ENCODE results near the gene LRRC4B. TPM values are rescaled to one million over a fixed set of nuclear protein-coding genes. Genes with fewer than 3 reads are reported as not detected.

LRRC4B gene
- total RNA-seq, 1 experiment from 2014 or later: 3.8 TPM

DNA sequence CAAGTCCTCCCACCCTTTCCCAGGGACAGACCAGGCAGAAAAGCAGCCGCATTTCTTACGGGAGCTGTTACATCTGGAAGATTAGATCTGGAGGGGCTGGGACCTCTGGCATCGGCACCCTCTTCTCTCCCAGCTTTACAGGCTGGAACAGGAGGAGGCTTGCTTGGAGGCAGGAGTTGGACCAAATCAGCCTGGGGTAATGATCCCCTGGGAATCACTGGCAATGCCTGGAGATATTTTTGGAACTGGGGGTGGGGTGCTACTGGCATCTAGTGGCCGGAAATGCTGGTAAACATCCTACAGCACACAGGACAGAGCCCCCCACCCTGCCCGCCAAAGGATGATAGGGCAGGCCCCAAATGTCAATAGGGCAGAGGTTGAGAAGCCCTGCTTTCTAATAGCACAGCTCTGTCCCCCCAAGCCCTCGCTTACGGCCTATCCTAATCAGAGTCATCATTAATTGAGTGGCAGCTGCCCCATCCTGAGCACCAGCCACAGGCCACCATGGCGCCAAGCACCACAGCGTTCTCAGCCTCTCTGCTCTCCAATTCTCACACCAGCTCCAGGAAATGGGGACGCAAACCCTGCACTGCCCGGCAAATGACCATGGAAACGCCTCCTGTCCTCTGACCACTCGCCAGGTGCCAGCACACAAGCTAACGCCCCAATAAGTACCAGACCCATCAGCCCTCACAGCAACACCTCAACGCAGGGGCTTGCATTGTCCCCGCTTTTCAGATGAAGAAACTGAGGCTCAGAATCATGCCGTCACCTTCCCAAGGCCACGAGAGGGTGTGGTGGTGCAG is 20.6 kb downstream of the LRRC4B start:
- Histone ChIP-seq H2BK12ac (ENCODE audit: insufficient read length, low read depth, low read length) (no peak overlapping the region), H3K79me2 (ENCODE audit: insufficient read depth, low read length) (no peaks in the 10 kb centered on the region), H3K27me3 (ENCODE audit: insufficient read depth, low read length) (no peaks in the 10 kb centered on the region; the same call in 1 of the 2 replicates), H2BK5ac (ENCODE audit: insufficient read length, low read length) (no peak overlapping the region), H3K23ac (ENCODE audit: insufficient read length, low read depth, low read length) (no peak overlapping the region), H3K27ac (ENCODE audit: insufficient read length, low read depth, low read length) (no peak overlapping the region), H3K9ac (ENCODE audit: extremely low read depth, insufficient read length, low read length) (no peak overlapping the region), H4K5ac (ENCODE audit: insufficient read length, low read depth, low read length) (no peak overlapping the region), H3K79me1 (ENCODE audit: insufficient read depth, low read depth, low read length, poor library complexity, severe bottlenecking) (no peaks in the 10 kb centered on the region), H3K14ac (ENCODE audit: insufficient read depth, low read length) (no peak overlapping the region), H3K56ac (ENCODE audit: insufficient read length, low read depth, low read length) (no peak overlapping the region), H2BK20ac (ENCODE audit: low read depth, low read length, poor library complexity, severe bottlenecking) (no peak overlapping the region), H4K91ac (ENCODE audit: insufficient read length, low read depth, low read length) (no peak overlapping the region), H2AK5ac (ENCODE audit: insufficient read length, low read length) (no peak overlapping the region), H3K4me2 (ENCODE audit: insufficient read depth, insufficient read length, low read length) (no peak overlapping the region), H4K20me1 (ENCODE audit: control insufficient read depth, insufficient read depth, insufficient read length) (no peaks in the 10 kb centered on the region), H3K4ac (ENCODE audit: low read depth, low read length) (no peak overlapping the region), H3K9me3 (ENCODE audit: control insufficient read depth, low read depth, low read length) (no peaks in the 10 kb centered on the region), H3K4me1 (ENCODE audit: insufficient read depth, low read length) (no peaks in the 10 kb centered on the region), H4K8ac (replicated peaks; ENCODE audit: insufficient read length, low read depth, low read length) (no peak overlapping the region), H3K18ac (ENCODE audit: insufficient read length, low read depth, low read length) (no peak overlapping the region), H3K23me2 (ENCODE audit: insufficient read length, low read depth, low read length, poor library complexity, severe bottlenecking) (no peaks in the 10 kb centered on the region), H2BK120ac (ENCODE audit: low read depth, low read length, poor library complexity, severe bottlenecking) (no peak overlapping the region), H2AFZ (ENCODE audit: low read length) (no peak overlapping the region), H2BK15ac (ENCODE audit: low read depth, low read length) (no peak overlapping the region), H3T11ph (ENCODE audit: low read length) (no peak overlapping the region)
- Mint-ChIP-seq H3K4me3 (peak overlapping the region in 1 of 2 experiments; percentile 26; a peak in 1 of 5 replicates), H3K27me3 (ENCODE audit: low read depth) (peaks cover 42% of the 10 kb centered on the region), H3K27ac (peak overlapping the region in 1 of 3 experiments; percentile 68; a peak in 1 of 7 replicates), H3K9me3 (no peaks in the 10 kb centered on the region; a peak in 1 of 5 replicates), H3K36me3 (ENCODE audit: insufficient read depth in 1 of 3, low read depth in 3 of 3) (peaks cover 0 to 5% (median 0%) of the 10 kb centered on the region in 3 experiments; a peak in 1 of 7 replicates), H3K4me1 (peaks cover 4 to 35% of the 10 kb centered on the region in 2 experiments)
- no peak for DNase-seq
- TF ChIP-seq, protein P1, sequence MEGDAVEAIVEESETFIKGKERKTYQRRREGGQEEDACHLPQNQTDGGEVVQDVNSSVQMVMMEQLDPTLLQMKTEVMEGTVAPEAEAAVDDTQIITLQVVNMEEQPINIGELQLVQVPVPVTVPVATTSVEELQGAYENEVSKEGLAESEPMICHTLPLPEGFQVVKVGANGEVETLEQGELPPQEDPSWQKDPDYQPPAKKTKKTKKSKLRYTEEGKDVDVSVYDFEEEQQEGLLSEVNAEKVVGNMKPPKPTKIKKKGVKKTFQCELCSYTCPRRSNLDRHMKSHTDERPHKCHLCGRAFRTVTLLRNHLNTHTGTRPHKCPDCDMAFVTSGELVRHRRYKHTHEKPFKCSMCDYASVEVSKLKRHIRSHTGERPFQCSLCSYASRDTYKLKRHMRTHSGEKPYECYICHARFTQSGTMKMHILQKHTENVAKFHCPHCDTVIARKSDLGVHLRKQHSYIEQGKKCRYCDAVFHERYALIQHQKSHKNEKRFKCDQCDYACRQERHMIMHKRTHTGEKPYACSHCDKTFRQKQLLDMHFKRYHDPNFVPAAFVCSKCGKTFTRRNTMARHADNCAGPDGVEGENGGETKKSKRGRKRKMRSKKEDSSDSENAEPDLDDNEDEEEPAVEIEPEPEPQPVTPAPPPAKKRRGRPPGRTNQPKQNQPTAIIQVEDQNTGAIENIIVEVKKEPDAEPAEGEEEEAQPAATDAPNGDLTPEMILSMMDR (conservative IDR thresholded peaks at IDR 0.05): peak; percentile 39
- no CpG with 5 or more reads among the region's 18 CpGs for WGBS (ENCODE audit: extremely low coverage, insufficient read length, low lambda C conversion rate)
